GM21447 (cell line): ENCODE measurements around the gene ZNF541.
"Not testable (repeated sequence)": the region's sequence is repeated elsewhere in the genome, so short reads cannot be mapped to it uniquely, and the experiment has no call there.

Experiments used
- ATAC-seq: cut with Tn5 transposase; IDR thresholded peaks from one replicate; pipeline ENCODE4 v1.9.1; 2021; ENCODE audit not compliant: unreplicated experiment

Gene ZNF541

GRCh38 chr19:47599671-47600245 is 26.8 kb upstream of the ZNF541 start:
- not testable (repeated sequence) for ATAC-seq

DNA sequence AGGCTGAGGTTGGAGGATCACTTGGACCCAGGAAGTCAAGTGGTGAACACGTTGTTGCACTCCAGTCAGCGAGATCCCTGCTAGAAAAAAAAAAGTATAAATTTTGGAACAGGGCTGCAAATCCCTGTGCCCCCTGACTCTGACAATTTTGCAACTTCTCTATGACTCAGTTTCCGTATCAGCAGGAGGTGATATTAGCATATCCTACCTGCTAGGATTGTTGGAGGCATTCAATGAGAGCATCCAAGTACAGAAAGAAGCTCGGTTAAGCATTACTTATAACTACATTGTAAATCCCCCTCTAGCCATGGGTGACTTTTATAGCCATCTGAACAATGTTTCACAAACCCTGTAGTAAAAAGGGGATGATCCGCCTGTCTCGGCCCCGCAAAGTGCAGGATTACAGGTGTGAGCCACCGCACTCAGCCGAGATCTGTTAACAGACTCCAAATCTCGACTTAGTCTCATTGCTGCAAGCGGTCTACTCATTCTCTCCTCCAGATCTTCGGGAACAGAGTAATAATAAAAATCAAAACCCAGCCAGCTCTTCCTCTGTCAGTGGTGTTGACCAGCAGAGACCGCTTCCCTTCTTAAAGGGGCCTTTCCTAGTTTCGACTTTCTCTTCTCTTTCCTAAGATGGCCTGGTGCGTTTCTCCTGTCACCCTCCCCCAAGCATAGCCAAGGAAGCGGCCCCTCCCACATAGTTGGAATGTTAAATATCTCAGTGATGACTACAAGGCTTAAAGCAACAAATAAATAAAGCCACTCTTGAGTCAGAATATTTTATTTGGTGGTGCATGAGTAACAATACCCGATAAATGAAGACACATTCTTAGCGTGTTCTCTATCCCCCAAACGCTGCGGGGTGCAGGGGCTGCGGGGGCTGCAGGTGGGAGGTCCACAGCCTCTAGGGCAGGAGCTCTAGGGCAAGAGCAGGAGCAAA is 25.7 kb upstream of the ZNF541 start:
- ATAC-seq = no peak

- ATAC-seq = no peak
Measured at GRCh38 chr19:47595944-47596343, 23.0 kb upstream of the ZNF541 start.

DNA sequence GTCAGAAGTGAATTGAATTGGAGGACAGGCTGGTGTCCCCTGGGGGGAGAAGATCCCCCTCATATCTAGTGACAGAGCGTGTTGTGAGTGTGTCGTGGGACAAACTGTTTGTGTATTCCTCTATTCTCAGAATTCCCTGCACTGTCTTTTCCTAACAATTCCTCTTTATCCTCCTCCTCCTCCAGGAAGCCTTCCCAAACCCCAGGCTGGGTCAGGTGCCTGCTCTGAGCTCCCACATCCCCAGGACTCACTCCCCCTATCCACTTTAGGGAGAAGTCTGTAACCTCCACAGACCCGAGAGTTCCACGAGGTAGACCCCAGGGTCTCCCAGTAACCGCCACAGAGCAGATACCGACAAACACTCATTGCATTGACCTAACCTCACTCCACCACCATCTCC is 20.9 kb upstream of the ZNF541 start:
- ATAC-seq = no peak

- no peak for ATAC-seq
Measured at GRCh38 chr19:47589824-47590223, 16.9 kb upstream of the ZNF541 start.

DNA sequence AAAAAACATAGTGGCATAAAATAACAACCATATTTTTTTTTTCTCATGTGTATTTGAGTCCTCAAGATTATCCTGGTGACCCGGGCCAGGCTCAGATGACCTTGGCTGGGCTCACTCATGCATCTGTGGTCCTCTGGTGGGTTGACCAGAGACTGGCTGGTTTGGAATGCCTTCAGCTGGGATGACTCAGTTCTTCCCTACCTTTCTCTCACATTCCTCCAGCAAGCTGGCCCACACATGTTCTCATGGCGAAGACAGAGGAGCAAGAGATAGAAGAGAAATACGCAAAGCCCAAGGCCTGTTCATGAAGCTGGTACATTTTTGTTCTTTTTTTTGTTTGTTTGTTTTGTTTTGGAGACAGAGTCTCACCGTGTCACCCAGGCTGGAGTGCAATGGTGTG is 14.3 kb upstream of the ZNF541 start:
- ATAC-seq = no peak

DNA sequence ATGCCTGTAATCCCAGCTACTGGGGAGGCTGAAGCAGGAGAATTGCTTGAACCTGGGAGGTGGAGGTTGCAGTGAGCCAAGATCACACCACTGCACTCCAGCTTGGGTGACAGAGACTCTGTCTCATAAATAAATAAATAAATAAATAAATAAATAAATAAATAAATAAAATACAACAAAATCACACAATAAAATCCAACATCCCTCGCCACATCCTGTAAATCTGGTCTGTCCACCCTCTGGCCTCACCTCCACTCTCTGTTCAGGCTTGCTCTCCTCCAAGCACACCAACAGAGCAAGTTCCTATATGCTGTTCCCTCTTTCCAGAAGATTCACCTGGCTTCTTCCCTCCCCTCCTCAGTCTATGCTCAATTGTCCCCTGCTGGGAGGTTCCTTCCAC is 10.2 kb upstream of the ZNF541 start:
- not testable (repeated sequence) for ATAC-seq

- ATAC-seq = no peak
Measured at GRCh38 chr19:47582320-47582909, 9.5 kb upstream of the ZNF541 start.

GRCh38 chr19:47581605-47582319 is 8.8 kb upstream of the ZNF541 start:
- ATAC-seq = no peak

DNA sequence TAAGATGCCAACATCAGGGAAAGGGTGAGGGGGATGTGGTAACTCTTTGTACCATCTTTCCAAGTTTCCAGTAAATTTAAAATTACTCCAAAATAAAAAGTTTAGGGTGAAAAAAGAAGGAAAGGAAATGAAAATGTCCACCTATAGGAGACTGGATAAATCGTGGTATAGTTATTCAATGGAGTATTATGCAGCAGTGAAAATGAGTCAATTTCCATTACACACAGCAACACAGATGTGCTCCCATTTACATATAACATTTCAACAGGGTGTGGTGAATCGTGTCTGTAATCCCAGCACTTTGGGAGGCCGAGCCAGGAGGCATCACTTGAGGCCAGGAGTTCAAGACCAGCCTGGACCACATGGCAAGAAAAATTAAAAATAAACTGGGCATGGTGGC is 7.4 kb upstream of the ZNF541 start:
- ATAC-seq = no peak

DNA sequence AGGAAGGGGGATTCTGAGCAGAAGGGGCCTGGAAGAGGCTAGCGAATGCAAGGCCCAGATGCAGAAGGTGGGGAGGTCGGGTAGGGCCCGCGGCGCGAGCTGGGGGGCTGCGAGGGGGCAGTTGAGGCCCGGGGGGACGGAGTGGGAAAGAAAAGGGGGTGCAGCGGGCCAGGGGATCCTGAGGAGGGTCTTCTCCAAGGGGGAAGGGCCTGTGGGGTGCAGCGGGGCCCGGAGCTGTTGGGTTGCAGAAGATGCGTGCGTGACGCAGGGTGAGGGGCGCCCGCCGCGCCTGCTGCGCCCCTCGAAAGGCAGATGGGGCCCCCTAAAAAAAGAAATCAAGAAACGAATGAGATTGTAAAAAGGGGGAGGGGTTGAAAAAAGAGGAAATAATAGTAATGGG is 313 bp downstream of the ZNF541 start:
- ATAC-seq = no peak

GRCh38 chr19:47569331-47569730 is 3.6 kb downstream of the ZNF541 start:
- ATAC-seq = no peak

DNA sequence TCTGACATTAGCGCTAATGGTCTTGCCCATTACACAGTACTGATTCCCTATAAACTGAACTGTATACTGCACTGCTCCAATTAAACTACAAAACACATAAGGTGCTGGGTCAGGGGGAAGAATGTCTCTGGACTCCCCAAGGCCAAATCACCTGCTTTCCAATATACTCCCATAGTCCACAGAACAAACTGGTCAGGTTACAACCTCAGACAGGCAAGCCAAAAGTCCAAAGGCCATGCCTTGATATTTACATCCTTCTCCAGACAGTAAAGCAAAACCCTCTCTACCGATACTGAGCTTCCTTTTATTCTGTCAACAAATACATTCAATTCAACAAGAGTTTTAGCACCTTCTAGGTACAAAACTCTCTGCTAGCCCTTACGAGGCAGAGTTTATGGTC is 8.9 kb downstream of the ZNF541 start:
- no peak for ATAC-seq

DNA sequence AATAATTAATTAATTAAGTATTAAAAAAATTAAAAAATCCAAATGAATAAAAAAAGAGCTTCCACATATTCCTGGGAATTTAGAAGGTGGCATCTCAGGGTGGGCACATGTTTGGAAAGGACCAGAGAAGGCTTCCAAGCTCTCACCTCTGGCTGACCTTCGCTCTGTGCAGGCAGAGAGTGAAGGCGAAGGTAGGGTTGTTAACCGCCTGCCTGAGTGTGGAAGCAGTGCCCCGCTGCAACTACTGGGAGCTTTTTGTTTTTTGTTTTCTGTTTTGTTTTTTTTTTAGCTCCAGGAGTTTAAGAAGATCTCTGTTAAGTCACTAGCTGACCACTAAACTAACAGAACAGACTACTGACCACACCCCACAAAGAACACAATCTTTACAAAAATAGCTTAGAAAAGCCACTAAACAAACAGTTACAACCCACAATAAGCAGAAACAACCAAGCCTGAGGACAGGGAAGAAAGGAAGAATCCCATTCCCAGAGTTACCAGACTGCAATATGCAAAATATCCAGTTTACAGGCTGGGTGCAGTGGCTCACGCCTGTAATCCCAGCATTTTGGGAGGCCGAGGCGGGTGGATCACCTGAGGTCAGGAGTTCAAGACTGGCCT is 11.4 kb downstream of the ZNF541 start:
- ATAC-seq = no peak

- ATAC-seq = no peak
Measured at GRCh38 chr19:47560999-47561398, 11.9 kb downstream of the ZNF541 start.

GRCh38 chr19:47550129-47550528 is 22.8 kb downstream of the ZNF541 start:
- ATAC-seq = no peak

DNA sequence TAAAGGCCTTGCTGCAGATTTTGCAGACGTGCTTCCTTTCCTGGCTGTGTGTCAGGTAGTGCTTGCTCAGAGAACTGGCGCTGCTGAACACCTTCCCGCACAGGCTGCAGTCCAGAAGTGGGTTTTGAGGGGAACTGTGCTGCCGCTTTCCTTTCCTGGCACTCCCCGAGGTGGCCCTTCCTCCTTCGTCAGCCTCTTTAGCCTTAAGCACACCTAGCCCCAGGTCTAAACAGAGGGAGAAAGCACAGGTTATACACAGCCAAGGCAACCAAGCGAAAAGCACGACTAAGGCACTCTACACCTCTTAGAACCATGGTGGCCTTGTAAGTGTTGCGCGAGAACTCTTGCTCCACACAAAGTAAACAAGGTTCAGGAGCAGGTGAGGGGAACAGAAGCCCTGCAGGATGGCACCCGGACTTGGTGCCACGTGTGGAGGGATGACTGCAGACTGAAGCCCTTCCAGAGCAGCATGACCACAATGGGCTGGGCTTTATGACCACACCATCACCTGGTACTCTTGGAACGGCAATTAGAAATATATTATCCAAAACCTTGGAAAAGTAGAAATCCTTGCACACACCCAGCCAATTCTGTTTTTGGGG is 23.6 kb downstream of the ZNF541 start:
- ATAC-seq = no peak

GRCh38 chr19:47547199-47547598 is 25.7 kb downstream of the ZNF541 start:
- ATAC-seq = no peak

GRCh38 chr19:47545061-47545948 is 27.6 kb downstream of the ZNF541 start:
- no peak for ATAC-seq

DNA sequence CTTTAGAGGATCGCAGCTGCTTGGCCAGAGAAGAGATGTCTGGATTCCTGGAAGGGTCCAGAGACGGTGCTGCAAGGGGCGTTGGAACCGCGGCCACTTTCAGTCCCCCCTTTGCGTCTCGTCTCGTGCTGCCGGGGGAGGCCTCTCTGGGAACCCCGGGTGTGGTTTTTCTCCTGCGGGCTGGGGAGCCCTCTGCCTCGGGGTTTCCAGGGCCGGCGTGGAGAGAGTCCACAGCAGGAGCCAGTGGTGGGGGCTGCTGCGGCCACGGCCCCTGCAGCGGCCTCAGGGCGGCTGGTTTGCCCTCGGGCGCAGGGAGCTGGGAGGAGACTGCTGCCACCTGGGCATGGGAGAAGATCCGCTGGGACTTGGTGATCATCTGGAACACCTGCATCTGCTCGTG is 28.5 kb downstream of the ZNF541 start:
- no peak for ATAC-seq
